CD8-positive, alpha-beta memory T cell (primary cell): ENCODE measurements around the gene TEX55. TPM values are rescaled to one million over a fixed set of nuclear protein-coding genes. Genes with fewer than 3 reads are reported as not detected.
A peak's percentile ranks its signal among the peaks of the same experiment; 100 is the strongest.
"Not testable (repeated sequence)": the region's sequence is repeated elsewhere in the genome, so short reads cannot be mapped to it uniquely, and the experiment has no call there.

Source experiments
- CTCF ChIA-PET: fragments of 350-600 bp; sonication (Branson Sonifier 250); formaldehyde crosslinking; loops from one replicate; lab custom pipeline; 2021; ENCODE audit warnings: antibody characterized with exemption; lab: Charles Lee
- POLR2A ChIA-PET: fragments of 350-600 bp; sonication (Branson Sonifier 250); formaldehyde crosslinking; loops from one replicate; lab custom pipeline; 2021; ENCODE audit warnings: antibody characterized with exemption; lab: Charles Lee
- DNase-seq, 5 donors: peaks; one replicate each; pipeline versions ENCODE4 v3.0.0 to v3.0.0-alpha.2; 2020 to 2022; ENCODE audit warnings: mixed read lengths in 1 of 5
- H3K27ac ChIP-seq: one replicate; pipeline ENCODE4 v1.7.0; 2013; ENCODE audit warnings: low read depth, mild to moderate bottlenecking, low read length, moderate library complexity
- H3K27me3 ChIP-seq: 2 replicates; pipeline ENCODE4 v1.7.0; 2013; ENCODE audit warnings: low read length, mild to moderate bottlenecking; ENCODE audit not compliant: insufficient read depth, poor library complexity, severe bottlenecking
- H3K36me3 ChIP-seq: 2 replicates; pipeline ENCODE4 v1.7.0; 2013; ENCODE audit warnings: mild to moderate bottlenecking, low read length, moderate library complexity; ENCODE audit not compliant: insufficient read depth
- H3K4me1 ChIP-seq: 2 replicates; pipeline ENCODE4 v1.7.0; 2013; ENCODE audit warnings: mild to moderate bottlenecking, low read length, moderate library complexity; ENCODE audit not compliant: insufficient read depth
- H3K4me3 ChIP-seq: 2 replicates; pipeline ENCODE4 v1.7.0; 2013; ENCODE audit warnings: mild to moderate bottlenecking, low read length
- H3K9me3 ChIP-seq: 2 replicates; pipeline ENCODE4 v1.7.0; 2013; ENCODE audit warnings: mild to moderate bottlenecking, low read length
- H3K27ac Mint-ChIP-seq, 8 donors: one replicate each; pipeline ENCODE4 v1.8.0; 2020 to 2021; ENCODE audit warnings: mixed read lengths in 8 of 8, mild to moderate bottlenecking in 6 of 8, inconsistent platforms in 3 of 8, moderate library complexity in 3 of 8
- H3K27me3 Mint-ChIP-seq, 2 donors: one replicate each; pipeline ENCODE4 v1.8.0; 2020 to 2021; ENCODE audit warnings: mixed read lengths in 2 of 2, mild to moderate bottlenecking in 1 of 2, moderate library complexity in 1 of 2
- H3K36me3 Mint-ChIP-seq, 3 donors: one replicate each; pipeline ENCODE4 v1.8.0; 2020 to 2021; ENCODE audit warnings: mixed read lengths in 3 of 3, inconsistent platforms in 1 of 3, mild to moderate bottlenecking in 1 of 3
- H3K4me1 Mint-ChIP-seq, 3 donors: one replicate each; pipeline ENCODE4 v1.8.0; 2020 to 2021; ENCODE audit warnings: mixed read lengths in 3 of 3, inconsistent platforms in 1 of 3, mild to moderate bottlenecking in 1 of 3
- H3K4me3 Mint-ChIP-seq, 7 donors: one replicate each; pipeline ENCODE4 v1.8.0; 2020 to 2021; ENCODE audit warnings: mixed read lengths in 7 of 7, mild to moderate bottlenecking in 6 of 7, moderate library complexity in 4 of 7, inconsistent platforms in 2 of 7
- H3K9me3 Mint-ChIP-seq, 5 donors: one replicate each; pipeline ENCODE4 v1.8.0; 2020 to 2022; ENCODE audit warnings: mixed read lengths in 5 of 5, mild to moderate bottlenecking in 3 of 5, moderate library complexity in 2 of 5, inconsistent platforms in 1 of 5
- polyA plus RNA-seq: library from polyadenylated mRNA; unstranded; fragments of 300-500 nt; fragmentation: Illumina TruSeq; gene quantifications from one replicate; pipeline ENCODE4 v1.2.3, GENCODE V29; 2021
- total RNA-seq, 2 experiments: library from RNA; stranded (reverse); gene quantifications; one replicate each; pipeline ENCODE4 v1.2.3, GENCODE V29; 2021

The TEX55 gene
- total and polyA plus RNA-seq, 3 experiments from 2014 or later = not detected

GRCh38 chr3:119125342-119125741, 20.6 kb upstream of the TEX55 start:
- Histone ChIP-seq H3K9me3 (no peaks in the 10 kb centered on the region), H3K4me3 (no peak overlapping the region), H3K36me3 (no peaks in the 10 kb centered on the region), H3K27me3 (no peaks in the 10 kb centered on the region), H3K4me1 (no peaks in the 10 kb centered on the region), H3K27ac (no peak overlapping the region)
- ChIA-PET POLR2A (no interaction called here), CTCF (no interaction called here)
- peaks cover 0 to 4% (median 3%) of the 10 kb centered on the region in 3 donors for H3K36me3 Mint-ChIP-seq
- peaks cover 0 to 1% (median 0%) of the 10 kb centered on the region in 5 donors for H3K9me3 Mint-ChIP-seq
- peaks cover 19 to 46% of the 10 kb centered on the region in 2 donors for H3K27me3 Mint-ChIP-seq
- no peak overlapping the region for H3K4me3 Mint-ChIP-seq
- H3K27ac Mint-ChIP-seq = no peak overlapping the region
- no peak for DNase-seq
- no peaks in the 10 kb centered on the region for H3K4me1 Mint-ChIP-seq

GRCh38 chr3:119125742-119126504, 20.0 kb upstream of the TEX55 start:
- H3K9me3 ChIP-seq = no peaks in the 10 kb centered on the region
- CTCF ChIA-PET = no interaction called here

GRCh38 chr3:119130291-119130690, 15.7 kb upstream of the TEX55 start:
- Mint-ChIP-seq H3K27me3 (peaks cover 17 to 35% of the 10 kb centered on the region in 2 donors), H3K36me3 (peaks cover 0 to 11% (median 4%) of the 10 kb centered on the region in 3 donors)
- CTCF ChIA-PET, H3K27ac Mint-ChIP-seq, H3K27ac ChIP-seq, H3K4me1 Mint-ChIP-seq, POLR2A ChIA-PET, H3K9me3 ChIP-seq, H3K4me1 ChIP-seq, H3K4me3 Mint-ChIP-seq, H3K4me3 ChIP-seq, H3K27me3 ChIP-seq, H3K9me3 Mint-ChIP-seq, DNase-seq, H3K36me3 ChIP-seq: not testable (repeated sequence)

More at GRCh38 chr3:119125742-119126504, 20.0 kb upstream of the TEX55 start:
- Mint-ChIP-seq H3K27ac (no peak overlapping the region), H3K4me3 (no peak overlapping the region), H3K4me1 (no peaks in the 10 kb centered on the region), H3K36me3 (peaks cover 0 to 4% (median 3%) of the 10 kb centered on the region in 3 donors), H3K9me3 (peaks cover 0 to 1% (median 0%) of the 10 kb centered on the region in 5 donors), H3K27me3 (peaks cover 19 to 45% of the 10 kb centered on the region in 2 donors)
- Histone ChIP-seq H3K4me1 (no peaks in the 10 kb centered on the region), H3K27ac (no peak overlapping the region), H3K27me3 (no peaks in the 10 kb centered on the region), H3K36me3 (no peaks in the 10 kb centered on the region), H3K4me3 (no peak overlapping the region)
- DNase-seq = no peak
- POLR2A ChIA-PET = no interaction called here

- POLR2A ChIA-PET, H3K36me3 ChIP-seq, H3K4me3 Mint-ChIP-seq, H3K27me3 ChIP-seq, H3K27ac ChIP-seq, H3K4me3 ChIP-seq, DNase-seq, H3K4me1 ChIP-seq, H3K27ac Mint-ChIP-seq, H3K9me3 ChIP-seq, H3K4me1 Mint-ChIP-seq: not testable (repeated sequence)
- H3K9me3 Mint-ChIP-seq = peaks cover 0 to 11% (median 0%) of the 10 kb centered on the region in 5 donors
- CTCF ChIA-PET = interaction anchor here (0.7 kb wide), 1 partner anchor 11 kb away, joined by 3 read pairs; no protein-coding TSS in a partner anchor
- H3K27me3 Mint-ChIP-seq = peaks cover 10 to 25% of the 10 kb centered on the region in 2 donors
- H3K36me3 Mint-ChIP-seq = peaks cover 0 to 11% (median 2%) of the 10 kb centered on the region in 3 donors
These were observed 13.7 kb upstream of the TEX55 start for GRCh38 chr3:119132291-119132690.

GRCh38 chr3:119139360-119139759, 6.6 kb upstream of the TEX55 start:
- H3K27ac Mint-ChIP-seq, DNase-seq, H3K36me3 Mint-ChIP-seq, H3K9me3 ChIP-seq, H3K27me3 ChIP-seq, H3K4me1 Mint-ChIP-seq, H3K4me3 Mint-ChIP-seq, H3K36me3 ChIP-seq, CTCF ChIA-PET, H3K27ac ChIP-seq, H3K4me3 ChIP-seq, H3K9me3 Mint-ChIP-seq, POLR2A ChIA-PET, H3K4me1 ChIP-seq: not testable (repeated sequence)
- H3K27me3 Mint-ChIP-seq = peaks cover 8 to 14% of the 10 kb centered on the region in 2 donors

- Mint-ChIP-seq H3K4me3 (no peak overlapping the region), H3K4me1 (no peaks in the 10 kb centered on the region), H3K36me3 (no peaks in the 10 kb centered on the region), H3K9me3 (peaks cover 0 to 2% (median 0%) of the 10 kb centered on the region in 5 donors), H3K27ac (no peak overlapping the region), H3K27me3 (peaks cover 5 to 7% of the 10 kb centered on the region in 2 donors)
- no peak overlapping the region for H3K4me3 ChIP-seq
- no peaks in the 10 kb centered on the region for H3K9me3 ChIP-seq
- ChIA-PET CTCF (no interaction called here), POLR2A (no interaction called here)
- no peak for DNase-seq
- H3K36me3 ChIP-seq = no peaks in the 10 kb centered on the region
- no peaks in the 10 kb centered on the region for H3K27me3 ChIP-seq
- H3K27ac ChIP-seq = no peak overlapping the region
- H3K4me1 ChIP-seq = no peaks in the 10 kb centered on the region
These were observed 5.5 kb upstream of the TEX55 start for GRCh38 chr3:119140466-119140865.

GRCh38 chr3:119145128-119145499, 851 bp upstream of the TEX55 start:
- Histone ChIP-seq H3K27ac (no peak overlapping the region), H3K4me3 (no peak overlapping the region), H3K27me3 (no peaks in the 10 kb centered on the region), H3K4me1 (no peaks in the 10 kb centered on the region), H3K9me3 (no peaks in the 10 kb centered on the region), H3K36me3 (no peaks in the 10 kb centered on the region)
- POLR2A ChIA-PET = no interaction called here
- Mint-ChIP-seq H3K27ac (peak overlapping the region in 1 of 8 donors; percentile 1), H3K27me3 (no peaks in the 10 kb centered on the region), H3K36me3 (no peaks in the 10 kb centered on the region), H3K9me3 (no peaks in the 10 kb centered on the region), H3K4me3 (no peak overlapping the region), H3K4me1 (peaks cover 7 to 9% (median 9%) of the 10 kb centered on the region in 3 donors)
- CTCF ChIA-PET = interaction anchor here (1.4 kb wide), 1 partner anchor 96 kb away, joined by 7 read pairs; the partner anchor contains the start of gene B4GALT4
- no peak for DNase-seq

- no peak for DNase-seq
- Mint-ChIP-seq H3K4me1 (peaks cover 7 to 9% (median 9%) of the 10 kb centered on the region in 3 donors), H3K9me3 (no peaks in the 10 kb centered on the region), H3K27me3 (no peaks in the 10 kb centered on the region), H3K36me3 (no peaks in the 10 kb centered on the region), H3K27ac (peak overlapping the region in 3 of 8 donors; percentile 1 to 34 (median 11)), H3K4me3 (no peak overlapping the region)
- ChIA-PET POLR2A (no interaction called here), CTCF (interaction anchor here (2.0 kb wide), 1 partner anchor 94 kb away, joined by 9 read pairs; the partner anchor contains the start of gene B4GALT4)
- Histone ChIP-seq H3K36me3 (no peaks in the 10 kb centered on the region), H3K27me3 (no peaks in the 10 kb centered on the region), H3K27ac (no peak overlapping the region), H3K4me3 (no peak overlapping the region), H3K4me1 (no peaks in the 10 kb centered on the region), H3K9me3 (no peaks in the 10 kb centered on the region)
These were observed 812 bp downstream of the TEX55 start for GRCh38 chr3:119146578-119147375.
